Liver (tissue), 9 donors: ENCODE data around the gene DCTN3. TPM values are rescaled to one million over a fixed set of nuclear protein-coding genes. Genes with fewer than 3 reads are reported as not detected.

Experiments used
- DNase-seq: peaks from one replicate; pipeline ENCODE4 v3.0.0-alpha.2; 2017; ENCODE audit warnings: low spot score
- H3K27ac ChIP-seq, 2 donors: one replicate each; pipeline ENCODE4 v1.7.0; 2013; ENCODE audit warnings: inconsistent platforms in 2 of 2, low read length in 2 of 2, control low read depth in 1 of 2, low read depth in 1 of 2, mild to moderate bottlenecking in 1 of 2
- H3K27me3 ChIP-seq, 4 donors: one replicate each; pipeline versions ENCODE4 v1.6.1 to v1.7.0; 2013; ENCODE audit warnings: low read length in 3 of 4, inconsistent platforms in 1 of 4, mild to moderate bottlenecking in 1 of 4, moderate library complexity in 1 of 4; ENCODE audit not compliant: control insufficient read depth in 4 of 4, insufficient read depth in 4 of 4
- H3K36me3 ChIP-seq, 4 donors: one replicate each; pipeline versions ENCODE4 v1.6.1 to v1.7.0; 2013; ENCODE audit warnings: low read length in 3 of 4, mild to moderate bottlenecking in 3 of 4, low read depth in 1 of 4, moderate library complexity in 1 of 4; ENCODE audit not compliant: control insufficient read depth in 4 of 4, insufficient read depth in 3 of 4
- H3K4me1 ChIP-seq, 4 donors: one replicate each; pipeline versions ENCODE4 v1.6.1 to v1.7.0; 2013; ENCODE audit warnings: low read length in 3 of 4, mild to moderate bottlenecking in 3 of 4, moderate library complexity in 1 of 4; ENCODE audit not compliant: control insufficient read depth in 4 of 4, insufficient read depth in 4 of 4
- H3K4me3 ChIP-seq, 3 donors: one replicate each; pipeline versions ENCODE4 v1.6.1 to v1.7.0; 2013; ENCODE audit warnings: low read length in 3 of 3, control low read depth in 1 of 3, low read depth in 1 of 3, mild to moderate bottlenecking in 1 of 3
- H3K9ac ChIP-seq, 2 donors: one replicate each; pipeline ENCODE4 v1.7.0; 2013; ENCODE audit warnings: low read length in 2 of 2, mild to moderate bottlenecking in 2 of 2, moderate library complexity in 2 of 2, control low read depth in 1 of 2, low read depth in 1 of 2
- H3K9me3 ChIP-seq, 4 donors: one replicate each; pipeline versions ENCODE4 v1.6.1 to v1.7.0; 2013; ENCODE audit warnings: low read length in 3 of 4; ENCODE audit not compliant: control insufficient read depth in 4 of 4
- EGR1 ChIP-seq, 2 donors: IDR thresholded peaks; 2 replicates each; pipeline ENCODE4 v1.6.1; 2016 to 2018; ENCODE audit warnings: antibody characterized with exemption in 2 of 2, low read depth in 2 of 2
- FOXA1 ChIP-seq: IDR thresholded peaks from 2 replicates; pipeline ENCODE4 v1.6.1; 2016; ENCODE audit warnings: antibody characterized with exemption
- FOXA2 ChIP-seq: IDR thresholded peaks from 2 replicates; pipeline ENCODE4 v1.6.1; 2016; ENCODE audit warnings: antibody characterized with exemption
- GABPA ChIP-seq, 2 donors: IDR thresholded peaks in 1 of 2; conservative IDR thresholded peaks in 1 of 2; 2 replicates each; pipeline ENCODE4 v1.6.1; 2016; ENCODE audit warnings: antibody characterized with exemption in 2 of 2, mild to moderate bottlenecking in 1 of 2, moderate library complexity in 1 of 2
- HNF4A ChIP-seq, 2 donors: conservative IDR thresholded peaks; 2 replicates each; pipeline ENCODE4 v1.6.1; 2016; ENCODE audit warnings: antibody characterized with exemption in 2 of 2, mild to moderate bottlenecking in 2 of 2
- HNF4G ChIP-seq: IDR thresholded peaks from 2 replicates; pipeline ENCODE4 v1.6.1; 2016; ENCODE audit warnings: antibody characterized with exemption
- JUND ChIP-seq, 2 donors: IDR thresholded peaks; 2 replicates each; pipeline ENCODE4 v1.6.1; 2016; ENCODE audit warnings: antibody characterized with exemption in 2 of 2
- NR2F2 ChIP-seq: IDR thresholded peaks from 2 replicates; pipeline ENCODE4 v1.6.1; 2016; ENCODE audit warnings: antibody characterized with exemption
- RAD21 ChIP-seq, 2 donors: IDR thresholded peaks; 2 replicates each; pipeline ENCODE4 v1.6.1; 2016; ENCODE audit warnings: antibody characterized with exemption in 2 of 2, mild to moderate bottlenecking in 2 of 2
- RXRA ChIP-seq, 2 donors: IDR thresholded peaks; 2 replicates each; pipeline ENCODE4 v1.6.1; 2017 to 2018; ENCODE audit warnings: antibody characterized with exemption in 2 of 2, mild to moderate bottlenecking in 1 of 2
- SP1 ChIP-seq: IDR thresholded peaks from 2 replicates; pipeline ENCODE4 v1.6.1; 2018; ENCODE audit warnings: antibody characterized with exemption, mild to moderate bottlenecking
- TAF1 ChIP-seq: conservative IDR thresholded peaks from 2 replicates; pipeline ENCODE4 v1.6.1; 2016; ENCODE audit warnings: antibody characterized with exemption, mild to moderate bottlenecking
- YY1 ChIP-seq: IDR thresholded peaks from 2 replicates; pipeline ENCODE4 v1.6.1; 2016; ENCODE audit warnings: antibody characterized with exemption, mild to moderate bottlenecking
- WGBS: extraction: QIAGEN DNeasy Blood & Tissue Kit; methylation state at CpG from one replicate; pipeline ENCODE4 v1.1.7; 2013; 5-methylcytosine and 5-hydroxymethylcytosine counted together
- polyA plus RNA-seq, 2 donors: library from polyadenylated mRNA; stranded (reverse) in 1 of 2; unstranded in 1 of 2; fragments of 200-250 nt in 1 of 2; fragments of >200 nt in 1 of 2; fragmentation: Nextera tagmentation in 1 of 2; extraction: Ambion mirVana in 1 of 2; gene quantifications; one replicate each; pipeline versions ENCODE4 v1.2.1 to v1.2.3, GENCODE V29; 2013 to 2015
- total RNA-seq, 2 donors: library from RNA; depleted of rRNA; stranded (reverse); fragments of >200 nt; gene quantifications; one replicate each; pipeline ENCODE4 v1.2.3, GENCODE V29; 2014
- TF ChIP-seq, protein P1 (sequence below): IDR thresholded peaks from 2 replicates; pipeline ENCODE4 v1.6.1; 2016; ENCODE audit warnings: antibody characterized with exemption
- TF ChIP-seq, protein P2 (sequence below): IDR thresholded peaks from 2 replicates; pipeline ENCODE4 v1.6.1; 2016; ENCODE audit warnings: antibody characterized with exemption, mild to moderate bottlenecking
- TF ChIP-seq, protein P3 (sequence below): fragments of 150-350 bp; IDR thresholded peaks from 2 replicates; pipeline ENCODE4 v1.5.1; 2017; ENCODE audit warnings: improper control_type of control experiment, low read depth, low read length; ENCODE audit not compliant: missing input control
- TF ChIP-seq, protein P4 (sequence below): IDR thresholded peaks from 2 replicates; pipeline ENCODE4 v1.6.1; 2016; ENCODE audit warnings: antibody characterized with exemption
- TF ChIP-seq, protein P5 (sequence below): IDR thresholded peaks from 2 replicates; pipeline ENCODE4 v1.6.1; 2016; ENCODE audit warnings: antibody characterized with exemption
- donor health status: healthy.
- donor health status: healthy.
- donor health status: healthy.
- donor health status: healthy.
- donor health status: healthy.

The DCTN3 gene
- total and polyA plus RNA-seq, 4 donors: 24.9 to 51.9 (median 46.7) TPM

DNA sequence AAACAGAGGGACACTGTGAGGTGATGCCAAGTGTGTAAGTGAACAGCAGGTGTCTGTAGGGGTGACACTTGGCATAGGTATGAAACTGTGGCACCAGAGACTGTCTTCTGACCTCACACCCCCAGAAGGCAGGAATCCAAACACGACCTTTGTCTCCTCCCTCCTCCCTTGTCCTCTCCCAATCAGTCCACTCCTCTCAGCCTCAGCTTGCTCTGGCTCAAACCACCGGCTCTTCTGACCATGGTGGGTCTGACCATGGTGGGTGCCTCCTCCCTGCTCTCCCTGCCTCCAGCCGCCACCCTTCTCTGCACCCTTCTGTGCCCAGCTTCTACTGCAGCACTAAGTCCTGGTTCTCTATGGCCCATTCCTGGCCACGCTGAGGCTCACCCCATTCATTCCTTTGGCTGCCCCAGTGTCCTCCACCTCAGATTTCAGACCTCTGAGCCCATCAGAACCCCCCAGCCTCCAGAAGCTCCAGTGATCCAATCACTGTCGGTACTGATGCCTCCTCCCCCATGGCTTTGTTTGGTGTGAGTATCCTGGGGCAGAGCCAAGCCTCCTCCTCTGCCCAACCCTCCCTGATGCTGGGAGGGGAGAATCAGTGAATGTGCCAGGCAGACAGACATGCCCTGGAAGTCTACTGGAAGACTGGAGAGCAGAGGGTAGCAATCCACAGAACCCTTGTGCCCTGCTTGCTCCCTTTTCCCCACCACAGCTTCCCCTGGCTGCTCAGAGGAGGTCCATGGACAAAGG, 10.3 kb upstream of the DCTN3 start (continued):
- TF ChIP-seq GABPA (IDR thresholded peaks at IDR 0.05 in 1 of 2, conservative IDR thresholded peaks at IDR 0.05 in 1 of 2) (peak in 1 of 2 donors; percentile 27), NR2F2 (no peak), YY1 (peak; percentile 29)

DNA sequence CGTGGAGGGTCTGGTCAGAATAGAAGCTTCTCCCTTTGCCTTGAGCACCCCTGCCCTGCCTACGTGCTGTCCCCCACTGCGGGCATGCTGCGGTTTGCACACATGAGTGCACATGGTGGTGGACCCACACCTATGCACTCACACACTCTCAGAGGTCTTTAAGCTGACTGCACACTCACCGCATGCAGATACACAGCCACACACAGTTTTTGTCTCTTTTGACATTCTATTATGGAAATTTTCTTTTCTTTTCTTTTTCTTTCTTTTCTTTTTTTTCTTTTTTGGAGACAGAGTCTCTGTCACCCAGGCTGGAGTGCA, 9.2 kb upstream of the DCTN3 start:
- no peak for DNase-seq
- Histone ChIP-seq H3K4me1 (peaks cover 6 to 67% (median 57%) of the 10 kb centered on the region in 4 donors), H3K27ac (no peak overlapping the region), H3K36me3 (no peaks in the 10 kb centered on the region), H3K4me3 (peak overlapping the region in 1 of 3 donors; percentile 58), H3K27me3 (no peaks in the 10 kb centered on the region), H3K9ac (no peak overlapping the region), H3K9me3 (no peaks in the 10 kb centered on the region)
- no peak for TF ChIP-seq FOXA1
- TF ChIP-seq NR2F2: no peak
- TF ChIP-seq, protein P1, sequence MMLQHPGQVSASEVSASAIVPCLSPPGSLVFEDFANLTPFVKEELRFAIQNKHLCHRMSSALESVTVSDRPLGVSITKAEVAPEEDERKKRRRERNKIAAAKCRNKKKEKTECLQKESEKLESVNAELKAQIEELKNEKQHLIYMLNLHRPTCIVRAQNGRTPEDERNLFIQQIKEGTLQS: no peak
- TF ChIP-seq, protein P2, sequence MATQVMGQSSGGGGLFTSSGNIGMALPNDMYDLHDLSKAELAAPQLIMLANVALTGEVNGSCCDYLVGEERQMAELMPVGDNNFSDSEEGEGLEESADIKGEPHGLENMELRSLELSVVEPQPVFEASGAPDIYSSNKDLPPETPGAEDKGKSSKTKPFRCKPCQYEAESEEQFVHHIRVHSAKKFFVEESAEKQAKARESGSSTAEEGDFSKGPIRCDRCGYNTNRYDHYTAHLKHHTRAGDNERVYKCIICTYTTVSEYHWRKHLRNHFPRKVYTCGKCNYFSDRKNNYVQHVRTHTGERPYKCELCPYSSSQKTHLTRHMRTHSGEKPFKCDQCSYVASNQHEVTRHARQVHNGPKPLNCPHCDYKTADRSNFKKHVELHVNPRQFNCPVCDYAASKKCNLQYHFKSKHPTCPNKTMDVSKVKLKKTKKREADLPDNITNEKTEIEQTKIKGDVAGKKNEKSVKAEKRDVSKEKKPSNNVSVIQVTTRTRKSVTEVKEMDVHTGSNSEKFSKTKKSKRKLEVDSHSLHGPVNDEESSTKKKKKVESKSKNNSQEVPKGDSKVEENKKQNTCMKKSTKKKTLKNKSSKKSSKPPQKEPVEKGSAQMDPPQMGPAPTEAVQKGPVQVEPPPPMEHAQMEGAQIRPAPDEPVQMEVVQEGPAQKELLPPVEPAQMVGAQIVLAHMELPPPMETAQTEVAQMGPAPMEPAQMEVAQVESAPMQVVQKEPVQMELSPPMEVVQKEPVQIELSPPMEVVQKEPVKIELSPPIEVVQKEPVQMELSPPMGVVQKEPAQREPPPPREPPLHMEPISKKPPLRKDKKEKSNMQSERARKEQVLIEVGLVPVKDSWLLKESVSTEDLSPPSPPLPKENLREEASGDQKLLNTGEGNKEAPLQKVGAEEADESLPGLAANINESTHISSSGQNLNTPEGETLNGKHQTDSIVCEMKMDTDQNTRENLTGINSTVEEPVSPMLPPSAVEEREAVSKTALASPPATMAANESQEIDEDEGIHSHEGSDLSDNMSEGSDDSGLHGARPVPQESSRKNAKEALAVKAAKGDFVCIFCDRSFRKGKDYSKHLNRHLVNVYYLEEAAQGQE: no peak
- no peak for TF ChIP-seq RXRA (IDR thresholded peaks at IDR 0.05)
- no peak for TF ChIP-seq FOXA2
- TF ChIP-seq RAD21 (IDR thresholded peaks at IDR 0.05): no peak
- TF ChIP-seq, protein P3, sequence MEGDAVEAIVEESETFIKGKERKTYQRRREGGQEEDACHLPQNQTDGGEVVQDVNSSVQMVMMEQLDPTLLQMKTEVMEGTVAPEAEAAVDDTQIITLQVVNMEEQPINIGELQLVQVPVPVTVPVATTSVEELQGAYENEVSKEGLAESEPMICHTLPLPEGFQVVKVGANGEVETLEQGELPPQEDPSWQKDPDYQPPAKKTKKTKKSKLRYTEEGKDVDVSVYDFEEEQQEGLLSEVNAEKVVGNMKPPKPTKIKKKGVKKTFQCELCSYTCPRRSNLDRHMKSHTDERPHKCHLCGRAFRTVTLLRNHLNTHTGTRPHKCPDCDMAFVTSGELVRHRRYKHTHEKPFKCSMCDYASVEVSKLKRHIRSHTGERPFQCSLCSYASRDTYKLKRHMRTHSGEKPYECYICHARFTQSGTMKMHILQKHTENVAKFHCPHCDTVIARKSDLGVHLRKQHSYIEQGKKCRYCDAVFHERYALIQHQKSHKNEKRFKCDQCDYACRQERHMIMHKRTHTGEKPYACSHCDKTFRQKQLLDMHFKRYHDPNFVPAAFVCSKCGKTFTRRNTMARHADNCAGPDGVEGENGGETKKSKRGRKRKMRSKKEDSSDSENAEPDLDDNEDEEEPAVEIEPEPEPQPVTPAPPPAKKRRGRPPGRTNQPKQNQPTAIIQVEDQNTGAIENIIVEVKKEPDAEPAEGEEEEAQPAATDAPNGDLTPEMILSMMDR: no peak
- TF ChIP-seq SP1: no peak
- no peak for TF ChIP-seq YY1
- TF ChIP-seq, protein P4, sequence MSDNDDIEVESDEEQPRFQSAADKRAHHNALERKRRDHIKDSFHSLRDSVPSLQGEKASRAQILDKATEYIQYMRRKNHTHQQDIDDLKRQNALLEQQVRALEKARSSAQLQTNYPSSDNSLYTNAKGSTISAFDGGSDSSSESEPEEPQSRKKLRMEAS: no peak
- TF ChIP-seq JUND (IDR thresholded peaks at IDR 0.05): no peak
- TF ChIP-seq HNF4A (conservative IDR thresholded peaks at IDR 0.05): no peak
- no peak for TF ChIP-seq GABPA (IDR thresholded peaks at IDR 0.05 in 1 of 2, conservative IDR thresholded peaks at IDR 0.05 in 1 of 2)
- TF ChIP-seq TAF1: no peak
- TF ChIP-seq HNF4G: no peak
- TF ChIP-seq EGR1 (IDR thresholded peaks at IDR 0.05; ENCODE audit: low read depth in 2 of 2): no peak
- TF ChIP-seq, protein P5, sequence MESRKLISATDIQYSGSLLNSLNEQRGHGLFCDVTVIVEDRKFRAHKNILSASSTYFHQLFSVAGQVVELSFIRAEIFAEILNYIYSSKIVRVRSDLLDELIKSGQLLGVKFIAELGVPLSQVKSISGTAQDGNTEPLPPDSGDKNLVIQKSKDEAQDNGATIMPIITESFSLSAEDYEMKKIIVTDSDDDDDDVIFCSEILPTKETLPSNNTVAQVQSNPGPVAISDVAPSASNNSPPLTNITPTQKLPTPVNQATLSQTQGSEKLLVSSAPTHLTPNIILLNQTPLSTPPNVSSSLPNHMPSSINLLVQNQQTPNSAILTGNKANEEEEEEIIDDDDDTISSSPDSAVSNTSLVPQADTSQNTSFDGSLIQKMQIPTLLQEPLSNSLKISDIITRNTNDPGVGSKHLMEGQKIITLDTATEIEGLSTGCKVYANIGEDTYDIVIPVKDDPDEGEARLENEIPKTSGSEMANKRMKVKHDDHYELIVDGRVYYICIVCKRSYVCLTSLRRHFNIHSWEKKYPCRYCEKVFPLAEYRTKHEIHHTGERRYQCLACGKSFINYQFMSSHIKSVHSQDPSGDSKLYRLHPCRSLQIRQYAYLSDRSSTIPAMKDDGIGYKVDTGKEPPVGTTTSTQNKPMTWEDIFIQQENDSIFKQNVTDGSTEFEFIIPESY: no peak
- 43% methylated on average over 5 of the region's 5 CpGs for WGBS
